CD8-positive, alpha-beta memory T cell (primary cell): ENCODE measurements around the gene AKR7A3. TPM values are rescaled to one million over a fixed set of nuclear protein-coding genes. Genes with fewer than 3 reads are reported as not detected.
"Not testable (repeated sequence)": the region's sequence is repeated elsewhere in the genome, so short reads cannot be mapped to it uniquely, and the experiment has no call there.

Experiments used
- CTCF ChIA-PET: fragments of 350-600 bp; sonication (Branson Sonifier 250); formaldehyde crosslinking; loops from one replicate; lab custom pipeline; 2021; ENCODE audit warnings: antibody characterized with exemption; lab: Charles Lee
- POLR2A ChIA-PET: fragments of 350-600 bp; sonication (Branson Sonifier 250); formaldehyde crosslinking; loops from one replicate; lab custom pipeline; 2021; ENCODE audit warnings: antibody characterized with exemption; lab: Charles Lee
- DNase-seq, 5 donors: peaks; one replicate each; pipeline versions ENCODE4 v3.0.0 to v3.0.0-alpha.2; 2020 to 2022; ENCODE audit warnings: mixed read lengths in 1 of 5
- H3K27ac ChIP-seq: one replicate; pipeline ENCODE4 v1.7.0; 2013; ENCODE audit warnings: low read depth, mild to moderate bottlenecking, low read length, moderate library complexity
- H3K27me3 ChIP-seq: 2 replicates; pipeline ENCODE4 v1.7.0; 2013; ENCODE audit warnings: low read length, mild to moderate bottlenecking; ENCODE audit not compliant: insufficient read depth, poor library complexity, severe bottlenecking
- H3K36me3 ChIP-seq: 2 replicates; pipeline ENCODE4 v1.7.0; 2013; ENCODE audit warnings: mild to moderate bottlenecking, low read length, moderate library complexity; ENCODE audit not compliant: insufficient read depth
- H3K4me1 ChIP-seq: 2 replicates; pipeline ENCODE4 v1.7.0; 2013; ENCODE audit warnings: mild to moderate bottlenecking, low read length, moderate library complexity; ENCODE audit not compliant: insufficient read depth
- H3K4me3 ChIP-seq: 2 replicates; pipeline ENCODE4 v1.7.0; 2013; ENCODE audit warnings: mild to moderate bottlenecking, low read length
- H3K9me3 ChIP-seq: 2 replicates; pipeline ENCODE4 v1.7.0; 2013; ENCODE audit warnings: mild to moderate bottlenecking, low read length
- H3K27ac Mint-ChIP-seq, 8 donors: one replicate each; pipeline ENCODE4 v1.8.0; 2020 to 2021; ENCODE audit warnings: mixed read lengths in 8 of 8, mild to moderate bottlenecking in 6 of 8, inconsistent platforms in 3 of 8, moderate library complexity in 3 of 8
- H3K27me3 Mint-ChIP-seq, 2 donors: one replicate each; pipeline ENCODE4 v1.8.0; 2020 to 2021; ENCODE audit warnings: mixed read lengths in 2 of 2, mild to moderate bottlenecking in 1 of 2, moderate library complexity in 1 of 2
- H3K36me3 Mint-ChIP-seq, 3 donors: one replicate each; pipeline ENCODE4 v1.8.0; 2020 to 2021; ENCODE audit warnings: mixed read lengths in 3 of 3, inconsistent platforms in 1 of 3, mild to moderate bottlenecking in 1 of 3
- H3K4me1 Mint-ChIP-seq, 3 donors: one replicate each; pipeline ENCODE4 v1.8.0; 2020 to 2021; ENCODE audit warnings: mixed read lengths in 3 of 3, inconsistent platforms in 1 of 3, mild to moderate bottlenecking in 1 of 3
- H3K4me3 Mint-ChIP-seq, 7 donors: one replicate each; pipeline ENCODE4 v1.8.0; 2020 to 2021; ENCODE audit warnings: mixed read lengths in 7 of 7, mild to moderate bottlenecking in 6 of 7, moderate library complexity in 4 of 7, inconsistent platforms in 2 of 7
- H3K9me3 Mint-ChIP-seq, 5 donors: one replicate each; pipeline ENCODE4 v1.8.0; 2020 to 2022; ENCODE audit warnings: mixed read lengths in 5 of 5, mild to moderate bottlenecking in 3 of 5, moderate library complexity in 2 of 5, inconsistent platforms in 1 of 5
- polyA plus RNA-seq: library from polyadenylated mRNA; unstranded; fragments of 300-500 nt; fragmentation: Illumina TruSeq; gene quantifications from one replicate; pipeline ENCODE4 v1.2.3, GENCODE V29; 2021
- total RNA-seq, 2 experiments: library from RNA; stranded (reverse); gene quantifications; one replicate each; pipeline ENCODE4 v1.2.3, GENCODE V29; 2021

AKR7A3 gene
- total and polyA plus RNA-seq, 3 experiments from 2014 or later, result 0.29 to 0.50 TPM; not detected in 1

- H3K9me3 ChIP-seq, result no peaks in the 10 kb centered on the region
- no peaks in the 10 kb centered on the region for H3K27me3 ChIP-seq
- H3K9me3 Mint-ChIP-seq, result no peaks in the 10 kb centered on the region
- H3K4me1 Mint-ChIP-seq, result peaks cover 3 to 6% (median 3%) of the 10 kb centered on the region in 3 donors
- H3K36me3 Mint-ChIP-seq, result peaks cover 0 to 2% (median 0%) of the 10 kb centered on the region in 3 donors
- no peak overlapping the region for H3K4me3 ChIP-seq
- H3K27ac ChIP-seq, result no peak overlapping the region
- CTCF ChIA-PET, result no interaction called here
- no peak for DNase-seq
- POLR2A ChIA-PET, result no interaction called here
- H3K27ac Mint-ChIP-seq, result no peak overlapping the region
- H3K36me3 ChIP-seq, result no peaks in the 10 kb centered on the region
- no peaks in the 10 kb centered on the region for H3K4me1 ChIP-seq
- no peak overlapping the region for H3K4me3 Mint-ChIP-seq
- peaks cover 0 to 9% of the 10 kb centered on the region in 2 donors for H3K27me3 Mint-ChIP-seq
These were observed 4.7 kb downstream of the AKR7A3 start for GRCh38 chr1:19283891-19284290.

GRCh38 chr1:19274636-19275035 is 13.9 kb downstream of the AKR7A3 start:
- peaks cover 2 to 10% (median 6%) of the 10 kb centered on the region in 5 donors for H3K9me3 Mint-ChIP-seq
- no peaks in the 10 kb centered on the region for H3K36me3 ChIP-seq
- peaks cover 0 to 5% (median 4%) of the 10 kb centered on the region in 3 donors for H3K4me1 Mint-ChIP-seq
- peaks cover 4% of the 10 kb centered on the region for H3K27me3 ChIP-seq
- H3K27me3 Mint-ChIP-seq, result peaks cover 14 to 26% of the 10 kb centered on the region in 2 donors
- POLR2A ChIA-PET, result no interaction called here
- H3K27ac ChIP-seq, result no peak overlapping the region
- no peak overlapping the region for H3K4me3 Mint-ChIP-seq
- peaks cover 0 to 12% (median 0%) of the 10 kb centered on the region in 3 donors for H3K36me3 Mint-ChIP-seq
- CTCF ChIA-PET, result no interaction called here
- no peaks in the 10 kb centered on the region for H3K4me1 ChIP-seq
- H3K27ac Mint-ChIP-seq, result no peak overlapping the region
- no peaks in the 10 kb centered on the region for H3K9me3 ChIP-seq
- DNase-seq, result no peak
- no peak overlapping the region for H3K4me3 ChIP-seq

- CTCF ChIA-PET, result not testable (repeated sequence)
- H3K36me3 Mint-ChIP-seq, result peaks cover 0 to 12% (median 0%) of the 10 kb centered on the region in 3 donors
These were observed 14.6 kb downstream of the AKR7A3 start for GRCh38 chr1:19273844-19274531.

GRCh38 chr1:19273106-19273843 is 15.3 kb downstream of the AKR7A3 start:
- H3K27me3 Mint-ChIP-seq, result peaks cover 14 to 26% of the 10 kb centered on the region in 2 donors
- peaks cover 4% of the 10 kb centered on the region for H3K27me3 ChIP-seq
- CTCF ChIA-PET, result no interaction called here

More at GRCh38 chr1:19273844-19274531, 14.6 kb downstream of the AKR7A3 start:
- H3K9me3 ChIP-seq, POLR2A ChIA-PET, H3K4me1 Mint-ChIP-seq, H3K27ac Mint-ChIP-seq, H3K4me3 Mint-ChIP-seq, H3K4me1 ChIP-seq, H3K27me3 ChIP-seq, H3K36me3 ChIP-seq, H3K4me3 ChIP-seq, DNase-seq, H3K27ac ChIP-seq: not testable (repeated sequence)
- peaks cover 14 to 26% of the 10 kb centered on the region in 2 donors for H3K27me3 Mint-ChIP-seq
- H3K9me3 Mint-ChIP-seq, result peaks cover 2 to 10% (median 6%) of the 10 kb centered on the region in 5 donors

GRCh38 chr1:19272064-19272463 is 16.5 kb downstream of the AKR7A3 start:
- Histone ChIP-seq H3K36me3 (no peaks in the 10 kb centered on the region), H3K4me1 (no peaks in the 10 kb centered on the region), H3K27ac (no peak overlapping the region), H3K9me3 (no peaks in the 10 kb centered on the region), H3K4me3 (no peak overlapping the region), H3K27me3 (peaks cover 4% of the 10 kb centered on the region)
- H3K27me3 Mint-ChIP-seq, result peaks cover 14 to 26% of the 10 kb centered on the region in 2 donors
- peaks cover 2 to 10% (median 6%) of the 10 kb centered on the region in 5 donors for H3K9me3 Mint-ChIP-seq
- ChIA-PET POLR2A (no interaction called here), CTCF (no interaction called here)
- H3K36me3 Mint-ChIP-seq, result peaks cover 0 to 12% (median 0%) of the 10 kb centered on the region in 3 donors
- H3K4me3 Mint-ChIP-seq, result no peak overlapping the region
- H3K4me1 Mint-ChIP-seq, result peaks cover 0 to 5% (median 4%) of the 10 kb centered on the region in 3 donors
- no peak overlapping the region for H3K27ac Mint-ChIP-seq
- DNase-seq, result no peak

More at GRCh38 chr1:19273106-19273843, 15.3 kb downstream of the AKR7A3 start:
- Histone ChIP-seq H3K27ac (no peak overlapping the region), H3K4me3 (no peak overlapping the region), H3K9me3 (no peaks in the 10 kb centered on the region), H3K36me3 (no peaks in the 10 kb centered on the region), H3K4me1 (no peaks in the 10 kb centered on the region)
- H3K27ac Mint-ChIP-seq, result peak overlapping the region in 1 of 8 donors; percentile 8
- peak overlapping the region in 1 of 7 donors; percentile 44 for H3K4me3 Mint-ChIP-seq
- POLR2A ChIA-PET, result no interaction called here
- DNase-seq, result no peak
- H3K9me3 Mint-ChIP-seq, result peaks cover 2 to 10% (median 6%) of the 10 kb centered on the region in 5 donors
- H3K36me3 Mint-ChIP-seq, result peaks cover 0 to 12% (median 0%) of the 10 kb centered on the region in 3 donors
- H3K4me1 Mint-ChIP-seq, result peaks cover 0 to 5% (median 4%) of the 10 kb centered on the region in 3 donors

- H3K9me3 Mint-ChIP-seq, H3K4me1 Mint-ChIP-seq, H3K4me1 ChIP-seq, H3K27ac ChIP-seq, H3K9me3 ChIP-seq, H3K36me3 Mint-ChIP-seq, H3K36me3 ChIP-seq, H3K4me3 Mint-ChIP-seq, H3K27ac Mint-ChIP-seq, H3K4me3 ChIP-seq, H3K27me3 ChIP-seq, DNase-seq, POLR2A ChIA-PET: not testable (repeated sequence)
- CTCF ChIA-PET, result interaction anchor here (1.1 kb wide), 1 partner anchor 15 kb away, joined by 3 read pairs; no protein-coding TSS in a partner anchor
- H3K27me3 Mint-ChIP-seq, result peaks cover 16 to 23% of the 10 kb centered on the region in 2 donors
These were observed 18.2 kb downstream of the AKR7A3 start for GRCh38 chr1:19270343-19270730.

- H3K4me1 Mint-ChIP-seq, POLR2A ChIA-PET, H3K9me3 Mint-ChIP-seq, H3K9me3 ChIP-seq, H3K27ac Mint-ChIP-seq, DNase-seq, H3K36me3 Mint-ChIP-seq, CTCF ChIA-PET, H3K4me3 Mint-ChIP-seq, H3K36me3 ChIP-seq, H3K4me1 ChIP-seq, H3K27ac ChIP-seq, H3K4me3 ChIP-seq, H3K27me3 ChIP-seq: not testable (repeated sequence)
- peaks cover 14 to 23% of the 10 kb centered on the region in 2 donors for H3K27me3 Mint-ChIP-seq
These were observed 18.9 kb downstream of the AKR7A3 start for GRCh38 chr1:19269427-19270342.
